GM18868 (cell line): ENCODE measurements around the gene ZNF681.
A peak's percentile ranks its signal among the peaks of the same experiment; 100 is the strongest.
"Not testable (repeated sequence)": the region's sequence is repeated elsewhere in the genome, so short reads cannot be mapped to it uniquely, and the experiment has no call there.

Source experiments
- ATAC-seq: cut with Tn5 transposase; IDR thresholded peaks from one replicate; pipeline ENCODE4 v1.9.1; 2021; ENCODE audit warnings: mild to moderate bottlenecking, moderate library complexity; ENCODE audit not compliant: unreplicated experiment

Gene ZNF681

DNA sequence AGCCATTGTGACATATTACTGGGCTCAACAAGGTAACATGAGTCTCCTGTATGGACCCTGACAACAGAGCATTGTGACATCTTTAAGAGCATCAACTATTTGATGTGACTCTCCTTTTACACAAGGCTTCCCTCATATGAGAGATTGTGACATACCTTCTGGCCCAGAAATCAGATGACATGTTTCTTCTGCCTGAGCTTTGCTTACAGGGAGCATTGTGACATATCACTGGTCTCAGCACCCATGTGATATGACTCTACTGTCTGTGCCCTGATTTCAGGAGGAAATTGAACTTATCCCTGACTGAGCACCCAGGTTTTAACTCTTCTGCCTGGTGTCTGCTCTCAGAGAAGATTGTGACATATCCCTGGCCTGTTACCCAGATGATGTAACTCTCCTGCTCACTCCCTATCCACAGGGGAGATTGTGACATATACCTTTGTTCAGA lies 15.9 kb upstream of the ZNF681 start:
- no peak for ATAC-seq

DNA sequence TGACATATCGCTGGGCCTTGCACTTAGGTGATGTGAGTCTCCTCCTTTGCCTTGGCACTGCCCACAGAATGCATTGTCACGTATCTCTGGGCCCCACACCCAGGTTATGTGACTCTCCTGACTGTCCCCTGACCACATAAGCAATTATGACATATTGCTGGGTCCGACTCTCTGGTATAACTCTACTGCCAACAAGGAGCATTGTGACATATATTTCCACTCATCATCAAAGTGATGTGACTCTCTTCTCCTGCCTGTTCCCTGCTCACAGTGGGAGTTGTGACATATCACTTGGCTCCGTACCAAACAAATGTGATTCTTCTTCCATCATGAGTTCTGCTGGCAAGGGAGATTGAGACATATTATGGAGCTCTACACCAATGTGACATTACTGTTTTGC lies 15.4 kb upstream of the ZNF681 start:
- ATAC-seq, result no peak

DNA sequence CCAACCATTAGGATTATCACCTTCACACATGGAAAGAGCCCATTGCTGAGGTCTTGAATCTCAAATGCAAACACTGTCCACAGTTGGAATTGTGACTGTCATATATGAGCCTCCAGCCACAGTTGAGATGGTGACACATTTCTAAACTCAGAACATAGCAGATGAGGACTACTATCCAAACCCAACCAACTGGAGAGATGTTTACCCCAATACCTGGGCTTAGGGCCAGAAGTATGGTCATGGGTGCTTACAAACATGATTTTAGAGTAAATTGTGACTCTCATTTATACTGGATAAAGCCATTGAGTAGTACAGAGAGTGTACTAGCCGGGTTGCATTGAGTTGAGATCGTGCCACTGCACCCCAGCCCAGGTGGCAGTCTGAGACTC lies 14.0 kb upstream of the ZNF681 start:
- ATAC-seq, result peak; percentile 63

GRCh38 chr19:23771761-23772674 lies 13.3 kb upstream of the ZNF681 start:
- ATAC-seq, result no peak

GRCh38 chr19:23771316-23771715 lies 12.6 kb upstream of the ZNF681 start:
- no peak for ATAC-seq

GRCh38 chr19:23770672-23771250 lies 12.1 kb upstream of the ZNF681 start:
- ATAC-seq, result no peak

DNA sequence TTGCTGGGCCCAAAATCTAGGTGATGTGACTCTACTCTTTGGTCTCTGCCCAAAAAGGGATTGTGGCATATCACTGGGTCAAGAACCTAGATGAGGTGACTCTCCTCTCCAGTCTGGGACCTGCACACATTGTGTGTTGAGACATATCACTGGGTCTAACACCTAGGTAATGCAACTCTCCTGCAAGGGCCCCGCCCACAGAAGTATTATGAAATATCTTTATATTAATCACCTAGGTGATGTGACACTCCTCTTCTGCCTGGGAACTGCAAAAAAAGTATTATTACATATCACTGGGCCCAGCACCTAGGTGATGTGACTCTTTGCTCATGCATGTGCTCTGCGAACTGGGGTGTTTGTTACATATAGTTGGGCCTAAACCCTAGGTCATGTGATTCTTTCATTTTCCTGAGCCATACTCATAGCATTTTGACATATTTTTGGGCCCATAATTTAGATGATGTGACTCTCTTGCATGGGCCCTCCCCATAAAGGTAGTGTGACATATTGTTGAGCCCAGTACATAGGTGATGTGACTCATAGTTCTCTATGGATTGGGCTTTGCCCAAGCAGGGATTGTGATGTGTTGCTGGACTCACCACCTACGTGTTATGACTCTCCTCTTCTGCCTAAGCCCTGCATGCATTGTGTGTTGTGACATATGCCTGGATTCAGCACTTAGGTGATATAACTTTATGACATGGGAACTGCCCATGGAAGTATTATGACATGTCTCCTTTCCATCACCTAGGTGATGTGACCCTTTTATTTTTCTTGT lies 11.2 kb upstream of the ZNF681 start:
- ATAC-seq, result no peak

DNA sequence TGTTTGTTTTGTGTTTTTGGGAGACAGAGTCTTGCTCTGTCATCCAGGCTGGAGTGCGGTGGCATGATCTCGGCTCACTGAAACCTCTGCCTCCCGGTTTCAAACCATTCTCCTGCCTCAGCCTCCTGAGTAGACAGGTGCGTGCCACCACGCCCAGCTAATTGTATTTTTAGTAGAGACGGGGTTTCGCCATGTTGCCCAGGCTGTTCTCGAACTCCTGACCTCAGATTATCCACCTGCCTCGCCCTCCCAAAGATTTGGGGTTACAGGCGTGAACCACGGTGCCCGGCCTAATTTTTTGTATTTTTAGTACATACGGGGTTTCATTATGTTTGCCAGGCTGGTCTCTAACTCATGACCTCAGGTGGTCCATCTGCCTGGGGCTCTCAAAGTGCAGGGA lies 8.3 kb upstream of the ZNF681 start:
- ATAC-seq, result no peak

DNA sequence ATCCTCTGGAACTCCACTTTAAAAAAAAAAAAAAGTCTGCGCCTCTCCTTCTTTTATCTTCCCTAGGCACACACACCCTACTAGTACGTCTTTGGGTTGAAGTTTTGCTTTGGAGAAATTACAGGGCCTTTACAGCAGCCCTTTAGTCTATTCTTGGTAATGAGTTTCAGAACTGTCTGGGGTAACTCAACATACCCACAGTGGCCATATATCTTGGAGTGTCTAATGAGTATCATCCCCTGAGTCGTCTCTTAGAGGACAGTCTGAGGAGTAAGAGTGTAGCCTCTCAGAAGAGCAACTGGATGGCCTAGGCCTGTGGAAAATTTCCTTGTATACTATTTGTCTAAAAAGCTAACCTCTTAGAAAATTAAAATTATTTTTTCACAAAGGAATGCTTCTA lies 6.1 kb upstream of the ZNF681 start:
- ATAC-seq, result no peak

- ATAC-seq, result peak; percentile 71
Observed at GRCh38 chr19:23762884-23763711, 4.4 kb upstream of the ZNF681 start.

DNA sequence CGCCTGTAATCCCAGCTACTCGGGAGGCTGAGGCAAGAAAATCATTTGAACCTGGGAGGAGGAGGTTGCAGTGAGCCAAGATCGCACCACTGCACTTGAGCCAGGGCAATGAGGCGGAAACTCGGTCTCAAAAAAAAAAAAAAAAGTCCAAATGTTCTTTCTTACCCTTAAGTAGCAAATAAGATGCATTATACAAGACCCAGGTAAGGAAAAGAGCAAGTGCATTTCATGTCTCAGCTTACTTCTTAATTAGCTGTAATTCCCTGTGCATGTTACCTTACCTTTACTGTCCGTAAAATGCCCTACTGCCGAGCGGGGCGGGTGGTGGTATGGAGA lies 3.8 kb upstream of the ZNF681 start:
- no peak for ATAC-seq

DNA sequence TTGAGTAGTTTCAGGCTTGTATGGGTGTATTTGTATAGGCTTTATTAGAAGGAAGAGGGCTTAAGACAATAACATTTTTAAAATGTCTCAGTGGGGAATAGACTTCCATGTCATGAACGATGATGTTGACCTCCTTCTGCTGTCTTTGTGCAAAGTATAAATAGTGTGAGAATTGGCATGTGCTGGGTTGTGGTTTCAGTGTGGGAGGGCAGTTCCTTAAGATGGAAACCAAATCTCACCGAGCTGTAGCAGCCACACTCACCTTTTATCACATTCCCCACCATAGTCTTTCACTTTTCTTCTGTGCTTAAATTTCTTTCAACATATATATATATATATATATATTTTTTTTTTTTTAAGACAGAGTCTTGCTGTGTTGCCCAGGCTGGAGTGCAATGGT lies 1.6 kb upstream of the ZNF681 start:
- ATAC-seq, result not testable (repeated sequence)

GRCh38 chr19:23743633-23744232 lies 15.0 kb downstream of the ZNF681 start:
- ATAC-seq, result not testable (repeated sequence)

DNA sequence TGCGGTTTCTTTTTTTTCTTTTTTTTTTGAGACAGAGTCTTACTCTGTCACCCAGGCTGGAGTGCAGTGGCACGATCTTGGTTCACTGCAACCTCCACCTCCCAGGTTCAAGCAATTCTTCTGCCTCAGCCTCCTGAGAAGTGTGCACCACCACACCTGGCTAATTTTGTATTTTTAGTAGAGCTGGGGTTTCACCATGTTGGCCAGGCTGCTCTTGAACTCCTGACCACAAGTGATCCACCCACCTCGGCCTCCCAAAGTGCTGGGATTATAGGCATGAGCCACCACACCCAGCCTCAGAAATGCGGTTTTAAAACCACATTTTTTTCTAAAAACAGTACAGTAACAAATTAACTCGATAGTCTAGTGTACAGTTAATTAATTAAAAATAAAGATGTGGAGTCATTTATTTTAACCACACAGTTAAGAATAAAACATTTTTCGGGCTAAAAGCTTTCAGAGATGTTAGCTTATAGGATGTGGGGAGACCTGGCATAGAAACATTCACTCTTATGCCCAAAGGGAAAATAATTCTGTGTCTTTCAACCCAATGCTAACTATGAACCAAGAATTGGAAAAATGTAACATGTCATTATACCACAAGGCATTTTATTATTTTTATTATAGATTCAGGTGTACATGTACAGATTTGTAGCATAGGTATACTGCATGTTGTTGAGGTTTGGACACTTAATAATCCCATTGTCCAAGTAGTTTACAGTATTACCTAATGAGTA lies 27.8 kb downstream of the ZNF681 start:
- not testable (repeated sequence) for ATAC-seq

GRCh38 chr19:23724161-23724560 lies 34.5 kb downstream of the ZNF681 start:
- ATAC-seq, result not testable (repeated sequence)

DNA sequence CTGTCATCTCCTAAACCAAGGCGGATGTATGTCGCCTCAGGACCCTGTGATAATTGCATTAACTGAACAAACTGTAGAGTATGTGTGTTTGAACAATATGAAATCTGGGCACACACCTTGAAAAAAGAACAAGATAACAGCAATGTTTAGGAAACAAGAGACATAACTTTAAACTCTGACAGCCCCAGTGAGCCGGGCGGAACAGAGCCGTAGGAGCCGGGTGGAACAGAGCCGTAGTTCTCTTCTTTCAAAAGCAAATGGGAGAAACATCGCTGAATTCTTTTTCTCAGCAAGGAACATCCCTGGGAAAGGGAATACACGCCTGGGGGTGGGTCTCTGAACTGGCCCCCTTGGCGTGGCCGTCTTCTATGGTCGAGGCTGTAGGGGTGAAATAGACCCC lies 39.9 kb downstream of the ZNF681 start:
- ATAC-seq, result no peak

GRCh38 chr19:23716792-23717191 lies 41.9 kb downstream of the ZNF681 start:
- no peak for ATAC-seq

GRCh38 chr19:23709347-23709746 lies 49.3 kb downstream of the ZNF681 start:
- no peak for ATAC-seq

DNA sequence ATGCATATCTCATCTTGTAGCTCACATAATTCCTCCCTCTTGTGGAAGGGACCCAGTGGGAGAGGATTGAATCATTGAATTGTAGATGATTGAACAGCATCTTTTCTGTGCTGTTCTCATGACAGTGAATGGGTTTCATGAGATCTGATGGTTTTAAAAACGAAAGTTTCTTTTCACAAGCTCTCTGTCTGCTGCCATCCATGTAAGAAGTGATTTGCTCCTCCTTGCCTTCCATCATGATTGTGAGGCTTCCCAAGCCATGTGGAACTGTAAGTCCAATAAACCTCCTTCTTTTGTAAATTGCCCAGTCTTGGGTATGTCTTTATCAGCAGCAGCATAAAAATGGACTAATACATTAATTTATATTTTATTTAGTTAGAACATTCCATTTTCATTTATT lies 52.0 kb downstream of the ZNF681 start:
- ATAC-seq, result no peak

DNA sequence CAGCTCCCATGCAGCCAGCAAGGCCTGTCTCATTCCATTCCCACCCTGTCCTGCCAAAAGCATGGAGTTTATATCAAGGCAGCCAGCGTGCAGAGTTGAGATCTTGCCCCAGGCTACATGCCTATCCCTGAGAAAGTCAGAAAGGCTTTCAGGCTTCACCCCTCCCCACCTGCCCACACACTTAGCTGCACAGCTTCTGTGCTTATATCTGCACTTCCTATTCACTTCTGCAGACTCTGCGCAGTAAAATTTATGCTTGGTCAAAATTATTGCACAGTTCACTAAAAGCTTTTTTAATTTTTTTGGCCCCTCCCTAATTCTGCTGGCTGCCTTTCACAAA lies 59.2 kb downstream of the ZNF681 start:
- no peak for ATAC-seq
